ENCODE measurements around the gene AMIGO2. TPM values are rescaled to one million over a fixed set of nuclear protein-coding genes. Genes with fewer than 3 reads are reported as not detected.

AMIGO2 gene
- total RNA-seq, 4 donors from 2014 or later, result 1.6 to 7.4 (median 3.1) TPM

DNA sequence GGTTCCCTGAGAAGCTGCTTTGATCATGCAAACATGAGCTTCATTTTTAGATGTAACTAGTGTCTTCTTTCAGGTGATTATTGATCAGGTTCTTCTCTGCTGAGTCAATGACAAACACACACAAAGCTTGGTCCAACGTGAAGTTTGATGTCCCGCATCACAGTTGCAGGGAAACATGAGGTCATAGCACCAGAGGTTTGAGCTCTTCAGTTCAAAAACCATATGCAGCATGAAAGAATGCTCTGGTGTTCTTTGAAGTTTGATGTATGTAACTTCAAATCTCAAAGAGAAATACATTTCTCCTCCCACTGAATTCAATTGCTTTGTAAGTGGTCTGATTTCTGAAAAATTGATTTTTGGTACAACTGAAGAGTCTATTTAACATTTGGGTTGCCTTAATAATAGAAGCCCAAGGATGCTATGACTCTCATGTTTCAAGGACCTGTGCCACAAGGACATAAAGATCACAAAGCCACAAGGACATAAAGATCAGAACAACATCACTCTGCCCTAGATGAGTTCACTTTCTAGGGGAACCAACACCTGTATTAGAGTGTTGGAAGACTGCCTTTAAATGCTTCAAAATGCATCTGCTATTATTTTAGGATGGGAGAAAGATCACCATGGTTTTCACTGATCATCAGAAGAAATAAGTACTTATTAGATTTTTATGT lies 31.1 kb upstream of the AMIGO2 start:
- Histone ChIP-seq H3K27me3 (no peaks in the 10 kb centered on the region), H3K36me3 (no peaks in the 10 kb centered on the region), H3K4me1 (no peaks in the 10 kb centered on the region), H3K4me3 (no peak overlapping the region), H3K9me3 (no peaks in the 10 kb centered on the region), H3K27ac (no peak overlapping the region)
- TF ChIP-seq, protein P1, sequence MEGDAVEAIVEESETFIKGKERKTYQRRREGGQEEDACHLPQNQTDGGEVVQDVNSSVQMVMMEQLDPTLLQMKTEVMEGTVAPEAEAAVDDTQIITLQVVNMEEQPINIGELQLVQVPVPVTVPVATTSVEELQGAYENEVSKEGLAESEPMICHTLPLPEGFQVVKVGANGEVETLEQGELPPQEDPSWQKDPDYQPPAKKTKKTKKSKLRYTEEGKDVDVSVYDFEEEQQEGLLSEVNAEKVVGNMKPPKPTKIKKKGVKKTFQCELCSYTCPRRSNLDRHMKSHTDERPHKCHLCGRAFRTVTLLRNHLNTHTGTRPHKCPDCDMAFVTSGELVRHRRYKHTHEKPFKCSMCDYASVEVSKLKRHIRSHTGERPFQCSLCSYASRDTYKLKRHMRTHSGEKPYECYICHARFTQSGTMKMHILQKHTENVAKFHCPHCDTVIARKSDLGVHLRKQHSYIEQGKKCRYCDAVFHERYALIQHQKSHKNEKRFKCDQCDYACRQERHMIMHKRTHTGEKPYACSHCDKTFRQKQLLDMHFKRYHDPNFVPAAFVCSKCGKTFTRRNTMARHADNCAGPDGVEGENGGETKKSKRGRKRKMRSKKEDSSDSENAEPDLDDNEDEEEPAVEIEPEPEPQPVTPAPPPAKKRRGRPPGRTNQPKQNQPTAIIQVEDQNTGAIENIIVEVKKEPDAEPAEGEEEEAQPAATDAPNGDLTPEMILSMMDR (IDR thresholded peaks at IDR 0.05), result no peak
- no peak for TF ChIP-seq POLR2A (IDR thresholded peaks at IDR 0.05)
- DNase-seq, result no peak

DNA sequence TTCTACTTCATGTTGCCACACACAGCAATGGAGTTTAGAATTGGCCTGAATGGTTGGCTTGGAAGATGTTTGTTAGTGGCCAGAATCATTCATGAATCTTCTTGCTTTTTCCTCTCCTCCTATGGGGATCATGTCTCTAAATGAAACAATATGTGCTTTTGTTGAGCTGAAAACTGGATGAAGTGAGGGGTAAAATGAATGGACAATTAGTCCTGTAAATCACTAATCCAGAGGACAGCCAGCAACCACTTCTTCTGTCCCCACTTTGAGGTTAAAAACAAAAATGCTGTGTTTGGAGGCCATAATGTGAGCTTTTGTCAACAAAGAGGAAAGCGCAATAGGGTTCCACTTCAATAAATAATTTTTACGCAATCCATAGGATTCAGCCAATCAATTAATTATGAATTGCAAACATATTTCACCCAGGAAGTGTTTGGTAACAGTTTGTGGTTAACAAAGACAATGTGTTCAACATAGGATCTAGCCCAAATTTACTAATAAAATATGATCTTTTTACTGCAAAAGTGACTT lies 30.3 kb upstream of the AMIGO2 start:
- Histone ChIP-seq H3K4me3 (no peak overlapping the region), H3K9me3 (no peaks in the 10 kb centered on the region), H3K36me3 (no peaks in the 10 kb centered on the region), H3K27me3 (no peaks in the 10 kb centered on the region), H3K27ac (no peak overlapping the region), H3K4me1 (no peaks in the 10 kb centered on the region)
- DNase-seq, result no peak
- TF ChIP-seq POLR2A (IDR thresholded peaks at IDR 0.05), result no peak
- TF ChIP-seq, protein P1 (IDR thresholded peaks at IDR 0.05), result no peak

DNA sequence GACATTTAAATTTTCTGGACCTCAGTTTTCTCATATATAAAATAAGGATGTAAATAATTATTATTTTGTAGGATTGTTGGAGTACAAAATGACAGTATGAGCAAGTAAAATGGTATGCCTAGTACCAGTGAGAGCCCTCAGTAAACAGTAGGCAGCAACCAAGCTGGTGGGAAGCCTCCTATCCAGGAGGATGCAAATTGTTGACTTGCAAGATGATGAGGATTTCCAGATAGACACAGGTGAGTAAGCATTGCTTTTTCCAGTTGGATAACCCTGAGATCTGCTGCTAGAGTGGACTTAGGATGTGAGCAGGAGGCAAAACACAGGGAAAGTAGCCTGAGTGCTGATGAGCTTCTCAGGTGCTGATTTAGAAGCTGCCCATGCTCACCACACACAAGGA lies 28.2 kb upstream of the AMIGO2 start:
- Histone ChIP-seq H3K36me3 (no peaks in the 10 kb centered on the region), H3K4me1 (no peaks in the 10 kb centered on the region), H3K4me3 (no peak overlapping the region), H3K27me3 (no peaks in the 10 kb centered on the region), H3K9me3 (no peaks in the 10 kb centered on the region), H3K27ac (no peak overlapping the region)
- TF ChIP-seq POLR2A (IDR thresholded peaks at IDR 0.05), result no peak
- TF ChIP-seq, protein P1 (IDR thresholded peaks at IDR 0.05), result no peak
- DNase-seq, result no peak

DNA sequence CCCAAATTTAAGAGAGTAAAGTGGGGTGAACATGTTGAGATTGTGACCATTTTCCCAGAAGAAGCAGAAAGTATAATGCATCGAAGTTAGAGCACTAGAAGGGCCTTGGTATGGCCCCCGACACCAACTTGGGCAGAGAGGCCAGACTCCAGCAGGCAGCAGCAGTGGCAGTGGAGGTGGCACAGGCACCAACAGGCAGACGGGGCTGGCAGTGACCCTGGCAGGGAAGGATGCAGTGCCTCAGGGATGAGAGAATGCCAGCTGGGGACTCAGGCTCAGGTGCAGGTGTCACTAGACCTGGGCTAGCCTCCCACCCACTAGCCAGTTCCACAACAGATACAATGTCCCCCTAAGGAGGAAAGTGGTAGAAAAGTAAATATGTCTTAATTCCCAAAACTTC lies 27.7 kb upstream of the AMIGO2 start:
- Histone ChIP-seq H3K4me1 (no peaks in the 10 kb centered on the region), H3K9me3 (no peaks in the 10 kb centered on the region), H3K36me3 (no peaks in the 10 kb centered on the region), H3K4me3 (no peak overlapping the region), H3K27ac (no peak overlapping the region), H3K27me3 (no peaks in the 10 kb centered on the region)
- DNase-seq, result no peak
- TF ChIP-seq POLR2A (IDR thresholded peaks at IDR 0.05), result no peak
- TF ChIP-seq, protein P1 (IDR thresholded peaks at IDR 0.05), result no peak

DNA sequence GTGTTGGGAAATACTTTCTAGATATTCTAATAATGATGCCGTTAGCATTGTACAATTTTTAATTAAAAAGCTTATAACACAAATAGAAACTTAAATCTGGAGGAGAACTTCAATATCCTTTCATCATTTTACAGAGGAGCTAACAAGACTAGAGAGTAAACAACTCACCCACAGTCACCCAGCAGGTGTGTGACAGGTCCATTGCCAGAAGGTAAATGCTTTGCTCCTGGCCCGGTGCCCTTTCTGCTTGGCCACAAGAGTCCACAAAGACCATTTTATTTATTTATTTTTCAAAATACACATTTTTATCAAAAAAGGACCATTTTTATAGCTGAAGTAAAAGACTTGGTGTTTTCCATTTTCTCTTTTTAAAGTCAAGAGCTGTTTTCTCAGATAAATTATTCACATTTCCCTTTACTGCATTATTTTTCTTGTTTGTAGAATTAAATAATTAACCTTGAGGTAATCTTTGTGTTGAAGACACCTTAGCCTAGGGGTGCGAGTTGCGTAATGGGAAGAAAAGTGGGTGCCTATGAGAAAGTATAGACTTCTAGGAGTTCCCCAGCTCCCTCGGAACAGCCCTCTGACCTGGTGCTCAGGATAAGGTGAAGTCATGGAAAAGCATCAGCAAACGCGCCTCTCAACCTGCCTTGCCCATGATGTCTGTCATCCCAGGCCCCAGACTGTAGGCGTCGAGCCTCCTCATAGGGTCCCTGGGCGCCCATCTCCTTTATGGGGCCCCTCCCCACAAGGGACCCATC lies 26.3 kb upstream of the AMIGO2 start:
- Histone ChIP-seq H3K36me3 (no peaks in the 10 kb centered on the region), H3K27ac (no peak overlapping the region), H3K4me1 (no peaks in the 10 kb centered on the region), H3K9me3 (no peaks in the 10 kb centered on the region), H3K27me3 (no peaks in the 10 kb centered on the region), H3K4me3 (no peak overlapping the region)
- no peak for DNase-seq
- no peak for TF ChIP-seq POLR2A (IDR thresholded peaks at IDR 0.05)
- TF ChIP-seq, protein P1 (IDR thresholded peaks at IDR 0.05), result no peak

Data from Peyer's patch (tissue), 4 donors.